Fibroblast of skin of back (primary cell): ENCODE results near the gene SCFD2.
"Not testable (repeated sequence)": the region's sequence is repeated elsewhere in the genome, so short reads cannot be mapped to it uniquely, and the experiment has no call there.

Source experiments
- DNase-seq: peaks from one replicate; pipeline ENCODE4 v3.0.0-alpha.2; 2013

Gene SCFD2

DNA sequence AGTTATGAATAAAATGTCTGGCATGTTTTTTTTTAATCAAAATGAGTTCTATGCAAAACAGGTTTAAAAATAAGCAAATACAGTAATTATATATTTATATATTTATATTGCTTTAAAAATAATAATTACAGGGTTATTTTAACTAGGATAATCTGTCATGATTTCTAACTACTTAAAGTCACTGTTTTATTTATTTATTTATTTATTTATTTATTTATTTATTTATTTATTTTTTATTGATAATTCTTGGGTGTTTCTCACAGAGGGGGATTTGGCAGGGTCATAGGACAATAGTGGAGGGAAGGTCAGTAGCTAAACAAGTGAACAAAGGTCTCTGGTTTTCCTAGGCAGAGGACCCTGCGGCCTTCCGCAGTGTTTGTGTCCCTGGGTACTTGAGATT lies 129.2 kb downstream of the SCFD2 start:
- not testable (repeated sequence) for DNase-seq

DNA sequence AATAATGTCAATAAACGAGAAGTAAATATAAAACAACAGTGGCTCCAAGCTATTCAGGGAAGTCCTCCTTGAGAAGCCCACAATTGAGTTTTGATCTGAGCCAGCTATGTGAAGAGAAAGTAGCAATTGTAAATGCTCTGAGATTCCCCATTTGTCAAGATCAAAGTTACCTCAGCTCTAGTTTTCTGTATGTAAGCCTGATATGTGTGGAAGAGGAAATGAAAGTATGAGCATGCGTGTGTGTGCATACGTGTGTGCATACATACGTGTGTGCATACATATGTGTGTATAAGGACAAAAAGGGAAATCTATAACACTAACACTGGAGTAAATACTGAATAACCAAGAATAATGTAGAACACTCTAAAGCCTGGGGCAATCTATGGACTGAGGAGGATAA lies 130.3 kb downstream of the SCFD2 start:
- no peak for DNase-seq

DNA sequence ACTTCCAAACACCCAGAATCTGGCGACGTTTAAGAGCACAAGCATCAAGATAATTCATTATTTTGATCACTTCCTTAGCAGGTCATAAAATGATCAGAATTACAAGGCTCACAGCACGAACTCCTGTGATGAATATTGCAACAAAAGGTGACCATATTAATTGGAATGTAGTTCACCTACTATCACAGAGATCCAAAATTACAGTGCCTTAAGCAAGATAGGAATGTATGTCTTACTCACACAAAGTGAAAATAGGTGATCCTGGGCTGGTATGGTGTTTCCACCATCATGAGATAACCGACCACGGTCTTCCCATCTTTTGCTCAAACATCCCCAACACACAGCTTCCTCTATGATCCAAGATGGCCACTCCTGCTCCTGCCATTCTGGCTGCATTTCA lies 131.2 kb downstream of the SCFD2 start:
- DNase-seq: no peak

DNA sequence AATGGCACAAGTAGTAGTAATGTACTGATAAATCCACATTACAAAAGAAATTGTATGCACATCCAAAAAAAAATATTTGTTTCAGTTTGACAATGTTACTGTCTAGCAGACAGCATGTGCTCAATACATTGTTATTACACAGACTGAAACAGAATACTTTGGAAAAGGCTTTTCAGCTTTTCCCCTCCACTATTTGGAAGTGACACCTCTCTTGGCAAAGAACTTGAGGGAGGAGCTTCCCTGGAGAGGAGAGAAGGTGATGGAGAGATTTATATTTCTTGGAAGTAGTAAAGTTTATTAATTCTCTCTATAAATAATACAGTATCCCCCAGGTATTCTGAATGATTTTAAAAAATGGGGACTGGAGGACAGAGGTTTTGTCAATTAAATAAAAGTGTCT lies 131.8 kb downstream of the SCFD2 start:
- DNase-seq: no peak

DNA sequence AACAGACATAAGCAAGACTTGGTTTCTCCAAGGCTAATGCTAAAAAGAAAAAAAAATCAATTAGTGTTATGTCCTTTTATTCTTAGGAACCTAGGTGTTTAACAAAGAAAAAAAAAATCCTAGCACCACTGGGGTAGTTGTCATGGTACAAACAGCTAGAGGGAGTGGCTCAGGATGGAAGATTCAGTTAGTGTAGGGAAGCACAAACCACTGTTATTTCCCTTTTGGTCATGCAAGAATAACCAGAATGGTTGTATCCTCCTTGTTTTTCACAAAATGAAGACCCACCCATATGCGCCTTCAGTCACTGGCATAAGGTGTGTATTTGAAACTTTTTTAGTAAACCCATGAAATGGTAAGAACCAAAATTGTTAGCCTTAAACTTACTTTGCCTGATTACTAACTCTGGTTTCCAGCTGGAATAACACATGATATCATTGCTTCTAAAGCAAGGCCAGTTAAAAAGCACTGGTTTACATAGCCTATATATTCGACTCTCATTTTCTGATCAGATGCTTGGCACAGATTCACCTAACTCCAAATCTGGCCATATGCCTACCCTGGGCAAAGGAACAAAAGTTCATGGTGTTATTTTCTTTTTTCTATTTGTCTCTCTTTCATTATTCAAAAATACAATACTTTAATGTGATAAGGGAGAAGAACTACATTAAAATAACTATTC lies 132.6 kb downstream of the SCFD2 start:
- no peak for DNase-seq

DNA sequence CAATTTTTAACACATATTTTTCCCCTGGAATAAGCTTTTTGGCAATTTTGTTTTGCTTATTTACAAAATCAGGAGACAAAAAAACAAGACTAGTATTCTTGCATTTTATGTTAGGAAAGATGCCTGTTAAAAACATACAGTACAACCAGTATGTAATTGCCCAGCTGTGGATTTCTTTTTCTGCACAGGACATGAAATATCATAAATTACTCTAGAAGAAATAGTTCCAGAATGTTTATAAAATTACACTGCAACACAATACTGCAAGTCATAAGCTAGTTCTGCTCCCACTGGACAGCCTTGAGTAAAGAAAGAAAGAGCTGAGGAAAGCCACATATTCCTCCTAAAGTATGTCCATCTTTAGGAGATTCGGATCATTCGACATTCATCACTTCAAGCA lies 133.5 kb downstream of the SCFD2 start:
- DNase-seq: no peak

DNA sequence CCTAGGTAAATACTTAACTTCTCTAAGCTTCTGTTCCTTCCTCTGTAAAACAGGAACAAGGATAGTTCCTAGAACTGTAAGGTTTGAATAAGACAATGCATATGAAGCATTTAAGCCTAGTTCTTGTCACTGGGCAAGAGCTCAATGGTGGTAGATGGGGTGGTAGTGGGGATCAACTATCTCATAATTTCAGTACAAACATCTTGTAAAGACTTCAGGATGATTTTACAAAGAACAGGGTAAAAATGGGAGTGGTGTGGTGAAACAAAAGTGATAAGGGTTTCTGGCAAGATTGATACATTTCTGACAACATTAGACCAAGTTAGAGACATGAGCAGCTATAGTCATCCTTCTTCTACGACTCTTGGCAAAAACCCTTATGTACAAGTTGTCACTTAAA lies 137.8 kb downstream of the SCFD2 start:
- DNase-seq: no peak

DNA sequence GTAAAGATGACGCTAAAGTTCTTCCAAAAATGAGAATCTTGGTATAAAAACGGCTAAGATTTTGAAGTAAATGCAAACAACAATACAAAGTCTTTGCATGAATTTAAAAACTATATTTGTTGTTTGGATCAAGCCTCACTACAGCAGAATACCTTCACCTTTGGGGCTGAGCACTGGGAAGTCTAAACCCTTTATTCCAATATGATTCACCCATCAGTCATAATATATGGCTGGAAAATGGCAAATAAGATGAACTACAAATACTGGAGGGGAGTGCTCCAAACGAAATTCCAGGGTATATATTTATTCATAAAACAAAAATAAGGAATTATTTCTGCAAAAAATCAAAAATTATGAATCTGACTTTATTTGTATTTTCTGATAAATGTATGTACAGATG lies 138.4 kb downstream of the SCFD2 start:
- no peak for DNase-seq

DNA sequence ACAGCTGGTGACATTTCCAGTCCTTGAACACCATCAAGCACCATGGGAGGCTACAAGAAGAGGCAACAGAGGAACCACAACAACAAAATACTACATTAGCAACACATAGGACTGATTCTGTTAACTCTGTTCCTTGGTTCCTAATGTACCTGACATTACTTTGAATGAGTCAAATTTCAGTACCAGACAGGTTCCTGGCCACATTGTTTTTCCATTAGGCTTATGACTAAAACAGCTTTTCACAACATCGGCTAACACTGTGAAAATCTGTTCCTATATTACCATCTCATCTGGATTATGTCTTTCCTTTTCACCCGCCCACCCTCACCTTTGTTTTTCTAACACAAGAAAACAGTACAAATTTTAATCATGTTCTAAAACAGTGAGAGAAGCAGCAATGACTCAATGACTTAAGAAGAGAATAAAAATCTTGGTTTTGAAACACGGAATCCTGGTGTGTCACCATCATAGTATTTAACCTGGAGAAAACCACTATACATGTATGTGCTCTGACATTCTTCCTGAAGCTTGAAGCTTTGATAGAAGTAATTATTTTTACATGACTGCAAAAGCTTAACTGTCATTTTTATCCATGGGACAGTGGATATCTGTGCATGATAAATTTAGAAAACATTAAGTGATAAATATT lies 143.9 kb downstream of the SCFD2 start:
- no peak for DNase-seq

DNA sequence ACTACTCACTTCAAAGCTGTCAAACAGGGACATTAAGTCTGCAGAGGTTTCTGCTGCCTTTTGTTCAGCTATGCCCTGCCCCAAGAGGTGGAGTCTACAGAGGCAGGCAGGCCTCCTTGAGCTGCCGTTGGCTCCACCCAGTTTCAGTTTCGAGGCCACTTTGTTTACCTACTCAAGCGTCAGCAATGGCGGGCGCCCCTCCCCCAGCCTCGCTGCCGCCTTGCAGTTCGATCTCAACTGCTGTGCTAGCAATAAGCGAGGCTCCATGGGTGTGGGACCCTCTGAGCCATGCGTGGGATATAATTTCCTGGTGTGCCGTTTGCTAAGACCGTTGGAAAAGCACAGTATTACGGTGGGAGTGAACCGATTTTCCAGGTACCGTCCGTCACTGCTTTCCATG lies 146.7 kb downstream of the SCFD2 start:
- DNase-seq: not testable (repeated sequence)

DNA sequence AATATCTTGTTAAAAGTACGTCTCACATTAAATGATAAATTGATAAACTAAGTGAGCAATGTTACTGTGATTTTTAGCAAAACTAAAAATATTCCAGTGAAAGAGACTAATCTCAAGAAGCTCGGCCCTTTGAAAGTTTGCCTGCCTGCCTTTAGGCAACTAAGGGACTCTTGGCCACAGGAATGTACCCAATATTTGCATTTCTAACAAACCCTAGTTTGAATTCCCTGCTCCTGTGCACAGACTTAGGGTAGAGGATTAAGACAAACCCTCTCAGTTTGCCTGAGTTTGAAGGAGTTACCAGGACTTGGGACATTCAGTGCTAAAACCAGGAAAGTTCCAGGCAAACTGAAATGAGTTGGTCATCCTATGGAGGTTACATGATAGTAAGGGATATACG lies 157.1 kb downstream of the SCFD2 start:
- no peak for DNase-seq

DNA sequence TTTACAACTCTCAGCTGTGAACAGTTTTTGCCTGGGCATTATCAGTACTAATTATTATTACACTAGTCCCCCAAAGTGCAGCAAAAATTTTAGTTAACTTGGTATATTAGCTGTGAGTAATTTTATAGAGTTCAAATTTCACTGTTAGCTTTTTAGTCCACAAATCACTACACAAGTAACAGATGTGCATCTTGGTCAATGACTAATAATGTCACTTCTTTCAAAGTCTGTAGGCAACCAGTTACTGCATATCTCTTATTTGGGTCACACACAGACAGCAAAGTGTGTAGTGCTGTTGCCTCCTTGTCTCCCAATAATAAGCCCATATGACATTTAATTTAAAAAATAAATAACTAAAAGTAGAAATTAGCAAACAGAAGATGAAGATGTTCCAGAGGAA lies 159.9 kb downstream of the SCFD2 start:
- DNase-seq: peak; percentile 20

DNA sequence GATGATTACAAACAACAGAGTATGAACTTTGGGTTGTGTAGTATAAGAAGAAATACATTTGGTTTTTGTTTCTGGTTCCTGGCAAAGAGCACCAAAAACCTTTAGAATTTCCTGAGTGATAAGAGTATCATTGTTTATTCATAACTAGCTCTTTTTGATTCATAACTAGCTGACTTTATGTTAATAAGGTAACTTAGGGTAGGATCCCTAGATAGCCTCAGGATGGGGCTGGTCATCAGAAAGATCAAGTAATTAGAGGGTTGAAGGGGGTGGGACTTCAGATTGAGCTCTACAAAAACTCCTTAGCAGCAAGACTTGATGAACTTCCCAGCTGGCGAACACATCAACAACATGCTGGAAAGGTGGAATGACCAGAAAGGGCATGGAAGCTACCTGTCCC lies 166.5 kb downstream of the SCFD2 start:
- no peak for DNase-seq

DNA sequence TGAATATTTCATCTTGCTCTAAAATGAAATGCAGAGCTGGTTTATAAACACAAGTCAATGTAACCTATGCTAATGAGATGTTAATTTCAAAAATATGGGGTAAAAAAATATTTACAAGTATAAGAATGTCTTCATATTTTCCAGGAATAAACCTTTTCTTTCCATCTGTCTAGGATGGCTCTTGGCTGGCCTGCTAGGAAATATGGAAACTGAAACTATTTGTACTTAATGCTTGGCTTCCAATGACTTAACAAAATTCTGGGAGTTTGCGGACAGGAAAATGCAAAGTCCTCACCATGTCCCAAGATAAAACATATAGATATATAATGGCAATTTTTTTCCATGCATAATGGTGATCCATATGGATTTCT lies 168.1 kb downstream of the SCFD2 start:
- DNase-seq: no peak

DNA sequence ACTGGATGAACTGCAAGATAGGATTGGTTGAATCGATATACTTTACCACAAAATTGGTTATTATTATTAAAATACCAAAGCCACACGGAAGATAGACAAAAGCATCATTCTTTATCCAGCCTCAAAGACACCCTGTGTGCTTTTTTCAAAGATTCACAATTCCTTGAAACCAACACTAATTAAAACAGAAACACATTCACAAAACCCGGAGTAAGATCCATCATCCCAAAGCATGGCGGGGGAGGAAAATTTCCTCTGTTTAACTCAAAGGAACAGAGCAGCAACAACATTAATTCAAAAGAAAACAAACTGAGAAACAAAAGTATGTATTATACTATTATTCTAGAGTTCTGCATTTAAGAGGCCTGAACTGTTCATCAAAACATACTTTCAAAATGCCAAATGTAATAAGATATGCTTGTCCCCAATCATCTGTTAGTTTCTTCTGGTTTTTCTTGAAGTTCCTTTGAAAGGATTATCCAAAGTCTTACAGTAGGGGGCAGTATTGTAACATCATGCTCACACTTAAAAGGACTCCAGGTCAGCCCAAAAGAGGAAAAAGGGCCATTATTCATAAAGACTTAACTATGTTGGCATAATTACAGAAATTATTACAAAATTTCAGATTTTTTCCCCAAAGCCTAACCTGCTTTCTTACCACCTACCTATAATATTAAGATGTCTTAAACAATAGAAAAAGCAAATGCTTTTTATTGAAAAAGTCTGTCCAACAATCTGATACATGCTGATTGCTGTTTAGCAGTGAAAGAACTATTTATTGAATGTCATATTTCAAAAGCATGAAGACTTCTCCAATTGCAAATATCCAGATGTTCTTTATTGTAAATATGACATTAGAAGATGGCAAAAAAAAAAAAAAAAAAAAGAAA lies 168.7 kb downstream of the SCFD2 start:
- peak; percentile 85 for DNase-seq

DNA sequence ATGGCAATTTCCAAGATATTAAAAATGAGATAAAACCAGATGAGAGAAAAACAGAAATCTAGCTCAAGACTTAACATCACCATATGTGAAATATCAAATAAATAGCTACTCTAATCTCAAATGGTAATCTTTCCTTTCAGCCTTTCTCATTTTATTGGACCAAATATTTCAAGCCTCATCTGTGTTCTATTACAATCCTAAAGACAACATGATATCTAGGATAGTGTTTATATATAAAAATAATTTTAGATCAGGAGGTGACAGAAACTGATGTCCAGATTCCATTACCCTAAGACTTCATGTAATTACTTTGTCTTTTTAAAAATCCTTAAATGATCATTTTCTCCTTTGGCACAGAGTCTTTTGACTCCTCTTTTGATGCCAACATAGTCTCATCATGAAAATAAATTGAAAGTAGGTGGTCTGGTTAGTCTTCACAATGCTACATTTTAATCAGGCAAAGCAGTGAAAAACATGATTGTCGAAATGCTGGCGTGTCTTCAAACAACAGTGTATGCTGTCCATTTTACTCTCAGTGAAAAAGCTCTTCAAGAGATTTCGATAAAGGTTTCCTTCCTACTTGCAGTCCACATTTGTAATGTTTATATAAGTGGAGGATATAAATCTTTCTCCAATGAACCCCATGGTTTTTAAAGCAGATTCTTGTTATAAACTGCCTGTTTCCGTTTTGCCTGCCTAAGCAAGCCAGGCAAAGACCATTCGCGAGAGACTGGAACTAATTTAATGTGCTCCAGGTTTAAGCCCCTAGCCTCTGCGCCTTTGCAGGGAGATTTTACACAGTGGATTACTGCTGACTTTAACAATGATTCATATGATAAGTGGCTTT lies 169.8 kb downstream of the SCFD2 start:
- DNase-seq: peak; percentile 49

DNA sequence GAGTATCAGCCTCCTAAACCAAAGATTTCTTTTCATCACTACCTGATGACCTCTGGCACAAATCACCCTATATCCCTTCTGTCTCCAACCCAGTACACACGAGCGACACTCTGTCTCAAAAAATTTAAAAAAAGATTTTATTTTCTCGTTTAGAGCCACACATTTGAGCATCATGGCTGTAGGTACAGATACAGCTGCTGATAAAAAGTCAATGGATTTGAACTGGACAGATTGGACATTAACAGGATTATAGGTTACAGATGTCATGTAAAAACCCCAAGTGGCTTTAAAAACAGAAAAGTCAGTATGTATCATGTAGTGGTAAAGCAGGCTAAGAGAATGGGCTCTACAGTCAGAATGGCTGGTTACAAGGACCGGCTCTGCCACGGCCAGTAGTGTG lies 171.1 kb downstream of the SCFD2 start:
- DNase-seq: no peak

DNA sequence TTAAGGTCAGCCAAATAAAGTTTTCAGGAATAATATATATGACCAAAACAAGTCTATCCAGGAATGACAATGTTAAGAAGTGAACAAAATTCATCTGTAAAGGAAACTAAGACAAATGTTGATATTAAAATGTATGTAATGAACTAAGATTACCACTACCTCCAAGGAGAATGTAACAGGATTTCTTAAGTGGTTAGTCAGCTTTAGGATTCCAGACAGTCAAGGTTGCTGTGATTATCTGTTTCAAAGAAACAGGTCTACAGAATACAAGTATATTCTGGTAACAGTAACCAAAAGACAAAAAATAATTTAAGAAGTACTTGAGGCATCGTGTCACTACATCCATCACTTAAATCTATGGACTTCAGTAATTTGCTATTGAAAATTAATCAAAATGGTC lies 172.8 kb downstream of the SCFD2 start:
- no peak for DNase-seq

DNA sequence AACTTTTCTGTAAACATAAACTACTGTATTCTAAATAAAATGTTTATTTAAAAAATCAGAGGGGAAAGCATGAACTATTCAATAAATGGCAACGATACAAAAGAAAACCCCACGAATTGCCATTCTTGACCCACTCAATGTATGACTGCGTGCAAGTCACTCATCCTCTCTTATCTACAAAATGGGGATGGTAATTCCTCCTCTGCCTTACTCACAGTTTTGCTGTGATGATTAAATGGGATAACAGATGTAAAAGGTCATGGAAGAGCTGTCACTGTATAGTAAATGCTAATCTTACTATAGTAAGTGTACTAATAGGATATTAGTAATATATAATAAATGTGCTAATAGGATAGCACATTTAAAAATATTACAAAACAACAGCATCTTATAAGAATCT lies 173.4 kb downstream of the SCFD2 start:
- DNase-seq: no peak

DNA sequence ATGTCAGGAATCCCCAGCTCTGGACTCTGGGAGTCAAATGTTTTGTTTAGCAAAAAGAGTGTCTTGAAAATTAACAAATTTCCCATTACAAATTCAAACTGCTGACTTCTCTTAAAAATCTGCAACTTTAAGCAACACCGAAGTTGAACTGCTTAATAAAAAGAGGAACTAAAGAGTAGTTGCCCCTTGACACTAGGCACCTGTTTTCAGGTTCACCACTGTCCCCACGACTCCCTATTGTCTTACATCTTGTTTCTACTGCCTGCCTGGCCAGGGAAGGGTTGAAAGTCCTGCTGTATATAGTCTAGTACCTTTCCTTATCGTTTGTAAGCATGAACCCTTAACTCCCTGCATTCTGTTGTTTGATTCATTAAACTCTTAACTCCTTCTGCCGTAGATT lies 173.9 kb downstream of the SCFD2 start:
- DNase-seq: no peak

DNA sequence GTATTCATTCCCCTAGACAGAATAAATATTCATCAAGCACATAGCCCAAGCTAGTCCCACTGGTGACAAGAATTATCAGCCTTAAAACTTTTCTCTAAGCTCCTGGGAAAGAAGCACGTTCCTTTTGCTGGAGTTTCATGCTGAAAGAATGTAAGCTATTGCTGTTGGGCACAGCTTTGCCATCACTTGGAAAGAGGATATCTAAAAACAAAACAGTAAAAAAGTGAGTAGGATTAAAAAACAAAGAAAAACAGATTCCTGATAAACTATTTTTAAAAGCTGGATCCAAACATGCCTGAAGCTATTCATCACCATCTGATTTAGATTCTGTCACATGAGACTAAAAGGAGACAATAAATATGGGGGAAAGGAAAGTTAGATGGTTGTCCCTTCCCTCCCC lies 176.8 kb downstream of the SCFD2 start:
- DNase-seq: peak; percentile 96

DNA sequence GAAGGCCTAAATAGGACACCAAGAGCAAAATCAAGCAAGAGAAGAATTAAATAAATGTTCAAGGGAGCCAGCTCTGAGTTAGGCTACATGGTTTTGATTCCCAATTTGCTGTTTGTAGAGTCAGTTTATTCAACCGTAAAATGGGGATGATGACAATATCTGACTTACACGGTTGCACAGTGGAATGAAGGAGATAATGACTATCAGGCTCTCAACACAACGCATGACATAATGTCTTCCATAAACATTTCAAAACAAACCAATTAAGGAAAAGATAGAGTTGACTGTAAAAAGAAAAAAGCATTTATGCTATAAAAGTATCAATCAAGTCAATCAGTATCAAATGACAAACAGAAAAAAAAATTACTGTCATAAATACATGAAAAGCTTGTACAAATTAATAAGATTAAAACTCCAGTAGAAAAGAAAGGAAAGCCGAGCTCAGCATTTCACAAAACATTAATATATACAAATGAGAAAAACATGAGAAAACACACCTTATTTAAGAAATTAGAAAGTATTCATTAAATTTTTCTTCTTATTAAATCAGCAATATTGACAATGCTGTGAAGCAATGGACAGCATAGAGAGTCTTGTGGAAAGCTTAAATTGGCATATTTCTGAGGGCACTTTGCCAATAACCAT lies 179.0 kb downstream of the SCFD2 start:
- no peak for DNase-seq
